Measurements from ENCODE around the gene ANTXR2. TPM values are rescaled to one million over a fixed set of nuclear protein-coding genes. Genes with fewer than 3 reads are reported as not detected.
"Not testable (repeated sequence)": the region's sequence is repeated elsewhere in the genome, so short reads cannot be mapped to it uniquely, and the experiment has no call there.

The ANTXR2 gene
- 10 to 100 TPM; 26.0 to 61.0 (median 37.5) TPM for total RNA-seq

DNA sequence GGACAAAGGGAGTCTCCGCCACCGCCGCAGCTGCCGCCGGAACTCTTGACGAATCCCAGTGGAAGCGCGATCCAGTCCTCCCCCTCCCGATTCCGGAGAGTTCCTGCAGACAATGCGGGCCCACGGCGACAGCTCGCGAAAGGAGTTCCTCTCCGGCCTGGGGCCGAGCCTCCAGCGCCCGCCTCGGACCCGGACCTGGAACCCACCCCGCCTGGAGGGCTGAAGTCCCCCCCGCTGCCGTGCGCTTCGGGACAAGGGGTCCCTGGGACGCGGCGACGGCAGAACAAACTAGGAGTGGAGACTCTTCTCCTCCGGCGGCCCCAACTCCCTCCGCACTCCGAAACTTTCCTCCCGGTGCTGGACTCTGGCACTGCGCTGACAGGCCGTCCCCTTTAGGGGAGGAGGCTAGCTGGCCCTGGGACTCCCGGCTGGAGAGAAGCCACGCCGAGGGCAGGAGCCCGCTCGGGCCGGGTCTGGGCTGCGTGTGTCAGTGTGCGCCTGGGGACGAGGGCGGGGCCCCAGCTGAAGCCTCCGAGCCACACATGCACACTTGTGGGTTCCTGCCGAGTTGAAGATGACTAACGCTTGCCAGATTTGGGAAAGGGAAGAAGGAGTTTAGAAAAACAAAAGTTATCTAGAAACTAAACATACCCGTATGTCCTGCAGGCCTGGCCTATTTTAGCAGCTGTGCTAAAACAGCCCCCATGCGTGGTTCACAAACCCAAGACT lies at the start of gene ANTXR2:
TSS of gene ANTXR2 (minus strand) at position 486 of the 729 bp plus-strand sequence. CDS start 669 bp downstream, outside the sequence.
- ATAC-seq (ENCODE audit: low FRiP score in 2 of 2) (peak; percentile 97), DNase-seq (peak; percentile 94 to 95)
- no peak for TF ChIP-seq EP300 (IDR thresholded peaks at IDR 0.05)
- TF ChIP-seq POLR2A (IDR thresholded peaks at IDR 0.05) = peak in 3 of 4 donors; percentile 49 to 80 (median 54)
- TF ChIP-seq, protein P1, sequence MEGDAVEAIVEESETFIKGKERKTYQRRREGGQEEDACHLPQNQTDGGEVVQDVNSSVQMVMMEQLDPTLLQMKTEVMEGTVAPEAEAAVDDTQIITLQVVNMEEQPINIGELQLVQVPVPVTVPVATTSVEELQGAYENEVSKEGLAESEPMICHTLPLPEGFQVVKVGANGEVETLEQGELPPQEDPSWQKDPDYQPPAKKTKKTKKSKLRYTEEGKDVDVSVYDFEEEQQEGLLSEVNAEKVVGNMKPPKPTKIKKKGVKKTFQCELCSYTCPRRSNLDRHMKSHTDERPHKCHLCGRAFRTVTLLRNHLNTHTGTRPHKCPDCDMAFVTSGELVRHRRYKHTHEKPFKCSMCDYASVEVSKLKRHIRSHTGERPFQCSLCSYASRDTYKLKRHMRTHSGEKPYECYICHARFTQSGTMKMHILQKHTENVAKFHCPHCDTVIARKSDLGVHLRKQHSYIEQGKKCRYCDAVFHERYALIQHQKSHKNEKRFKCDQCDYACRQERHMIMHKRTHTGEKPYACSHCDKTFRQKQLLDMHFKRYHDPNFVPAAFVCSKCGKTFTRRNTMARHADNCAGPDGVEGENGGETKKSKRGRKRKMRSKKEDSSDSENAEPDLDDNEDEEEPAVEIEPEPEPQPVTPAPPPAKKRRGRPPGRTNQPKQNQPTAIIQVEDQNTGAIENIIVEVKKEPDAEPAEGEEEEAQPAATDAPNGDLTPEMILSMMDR (IDR thresholded peaks at IDR 0.05) = peak in 4 of 6 experiments; percentile 8 to 19 (median 14)
- peak; percentile 19 to 65 for TF ChIP-seq POLR2AphosphoS5 (IDR thresholded peaks at IDR 0.05)
- H3K36me3 ChIP-seq = peaks cover 0 to 6% (median 1%) of the 10 kb centered on the region in 4 donors
- H3K9me3 ChIP-seq = no peaks in the 10 kb centered on the region
- no peaks in the 10 kb centered on the region for H3K27me3 ChIP-seq
- peaks cover 24 to 37% (median 27%) of the 10 kb centered on the region in 4 donors for H3K4me1 ChIP-seq
- H3K27ac ChIP-seq = peak within 1 kb of the TSS; percentile 87 to 95 (median 94)
- peak within 1 kb of the TSS; percentile 79 to 88 (median 82) for H3K4me3 ChIP-seq
- 0% methylated on average over 25 to 31 of the region's 52 CpGs for WGBS, 2 donors

DNA sequence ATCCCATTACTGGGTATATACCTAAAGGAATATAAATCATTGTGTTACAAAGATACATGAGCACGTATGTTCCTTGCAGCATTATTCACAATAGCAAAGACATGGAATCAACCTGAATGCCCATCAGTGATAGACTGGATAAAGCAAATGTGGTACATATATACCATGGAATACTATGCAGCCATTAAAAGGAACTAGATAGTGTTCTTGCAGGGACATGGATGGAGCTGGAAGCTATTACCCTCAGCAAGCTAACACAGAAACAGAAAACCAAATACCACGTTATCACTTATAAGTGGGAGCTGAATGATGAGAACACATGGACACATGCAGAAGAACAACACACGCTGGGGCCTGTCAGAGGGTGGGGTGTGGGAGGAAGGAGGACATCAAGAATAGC lies 48.8 kb upstream of the ANTXR2 start:
- H3K4me3 ChIP-seq; H3K27ac ChIP-seq; H3K4me1 ChIP-seq; DNase-seq; ATAC-seq (ENCODE audit: low FRiP score in 2 of 2); H3K36me3 ChIP-seq; H3K9me3 ChIP-seq; H3K27me3 ChIP-seq: not testable (repeated sequence)
- 85 to 94% methylated on average over 3 of the region's 3 CpGs for WGBS, 2 donors

DNA sequence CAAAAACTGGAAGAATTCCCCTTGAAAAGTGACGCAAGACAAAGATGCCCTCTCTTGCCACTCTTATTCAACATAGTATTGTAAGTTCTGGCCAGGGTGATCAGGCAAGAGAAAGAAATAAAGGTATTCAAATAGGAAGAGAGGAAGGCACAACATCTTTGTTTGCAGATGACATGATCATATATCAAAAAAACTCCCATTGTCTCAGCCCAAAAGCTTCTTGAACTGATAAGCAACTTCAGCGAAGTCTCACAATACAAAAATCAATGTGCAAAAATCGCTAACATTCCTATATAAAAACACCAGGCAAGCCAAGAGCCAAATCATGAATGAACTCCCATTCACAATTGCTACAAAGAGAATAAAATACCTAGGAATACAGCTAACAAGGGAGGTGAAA lies 46.6 kb upstream of the ANTXR2 start:
- H3K4me3 ChIP-seq; H3K36me3 ChIP-seq; H3K4me1 ChIP-seq; H3K9me3 ChIP-seq; H3K27ac ChIP-seq; DNase-seq; H3K27me3 ChIP-seq; ATAC-seq (ENCODE audit: low FRiP score in 2 of 2): not testable (repeated sequence)
- WGBS, 2 donors = 81 to 87% methylated on average over 3 of the region's 3 CpGs

DNA sequence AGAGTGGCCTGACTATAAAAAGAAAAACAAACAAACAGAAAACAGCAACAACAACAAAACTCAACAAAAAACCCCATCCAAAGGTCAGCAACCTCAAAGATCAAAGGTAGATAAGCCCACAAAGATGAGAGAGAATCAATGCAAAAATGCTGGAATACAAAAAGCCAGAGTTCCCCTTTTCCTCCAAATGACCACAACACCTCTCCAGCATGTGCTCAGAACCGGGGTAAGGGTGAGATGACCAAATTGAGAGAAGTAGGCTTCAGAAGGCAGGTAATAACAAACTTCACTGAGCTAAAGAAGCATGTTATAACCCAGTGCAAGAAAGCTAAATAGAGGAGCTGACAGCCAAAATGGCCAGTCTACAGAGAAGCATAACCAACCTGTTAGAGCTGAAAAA lies 43.5 kb upstream of the ANTXR2 start:
- TF ChIP-seq POLR2AphosphoS5 (IDR thresholded peaks at IDR 0.05) (no peak), EP300 (IDR thresholded peaks at IDR 0.05) (no peak), POLR2A (IDR thresholded peaks at IDR 0.05) (no peak)
- TF ChIP-seq, protein P1 (IDR thresholded peaks at IDR 0.05) = no peak
- no peaks in the 10 kb centered on the region for H3K36me3 ChIP-seq
- no peaks in the 10 kb centered on the region for H3K4me1 ChIP-seq
- ATAC-seq (ENCODE audit: low FRiP score in 2 of 2) (no peak), DNase-seq (no peak)
- 61 to 77% methylated on average over 1 of the region's 1 CpG for WGBS, 2 donors
- H3K27me3 ChIP-seq = no peaks in the 10 kb centered on the region
- no peak overlapping the region for H3K4me3 ChIP-seq
- peaks cover 0 to 2% (median 0%) of the 10 kb centered on the region in 4 donors for H3K9me3 ChIP-seq
- H3K27ac ChIP-seq = no peak overlapping the region

DNA sequence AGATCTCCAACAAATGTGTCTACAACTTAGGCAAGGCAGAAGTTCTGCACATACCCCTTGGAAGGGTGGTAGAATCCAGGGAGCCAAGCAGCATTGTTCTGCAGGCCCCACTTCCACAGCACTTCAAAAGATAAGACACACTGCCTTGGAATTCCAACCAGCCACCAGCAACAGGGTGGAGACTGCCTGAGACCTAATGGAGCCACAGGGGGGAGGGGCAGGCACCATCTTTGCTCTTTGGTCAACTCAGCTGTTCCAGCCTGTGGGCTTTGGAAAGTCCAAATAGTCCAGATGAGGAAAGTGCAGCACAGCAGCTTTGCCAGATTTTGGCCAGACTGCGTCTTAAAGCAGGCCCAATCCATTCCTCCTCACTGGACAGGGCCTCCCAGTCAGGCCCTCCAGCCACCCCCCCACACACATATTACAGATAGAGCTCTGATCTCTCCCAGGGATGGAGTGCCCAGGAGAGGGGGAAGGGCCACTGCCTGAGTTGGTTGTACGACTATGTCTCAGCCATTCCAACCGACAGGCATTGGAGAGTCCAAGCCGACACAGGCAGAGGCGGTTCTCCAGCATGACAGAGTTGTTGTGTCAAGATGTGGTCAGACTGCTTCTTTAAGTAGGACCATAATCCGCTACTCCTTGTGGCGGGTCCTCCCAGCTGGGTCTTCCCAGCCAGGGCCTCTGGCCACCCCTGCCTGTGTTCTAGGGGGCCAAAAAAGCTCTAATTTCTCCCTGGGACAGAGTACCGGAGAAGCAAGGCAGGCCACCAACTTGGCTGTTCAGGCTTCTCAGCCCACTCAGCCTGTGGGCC lies 42.5 kb upstream of the ANTXR2 start:
- ATAC-seq (ENCODE audit: low FRiP score in 2 of 2) = no peak

More for the DNA sequence above, 42.5 kb upstream of the ANTXR2 start:
- TF ChIP-seq POLR2AphosphoS5 (IDR thresholded peaks at IDR 0.05) = no peak
- no peak for TF ChIP-seq EP300 (IDR thresholded peaks at IDR 0.05)
- no peak for TF ChIP-seq POLR2A (IDR thresholded peaks at IDR 0.05)
- TF ChIP-seq, protein P1 (IDR thresholded peaks at IDR 0.05) = no peak
- H3K4me1 ChIP-seq = no peaks in the 10 kb centered on the region
- no peak overlapping the region for H3K4me3 ChIP-seq
- peaks cover 0 to 2% (median 0%) of the 10 kb centered on the region in 4 donors for H3K9me3 ChIP-seq
- H3K36me3 ChIP-seq = no peaks in the 10 kb centered on the region
- no peak overlapping the region for H3K27ac ChIP-seq
- DNase-seq = no peak
- 95 to 100% methylated on average over 4 to 8 of the region's 8 CpGs for WGBS, 2 donors
- no peaks in the 10 kb centered on the region for H3K27me3 ChIP-seq
